Type B pancreatic cell (in vitro differentiated cells): ENCODE data around the gene CPNE1. TPM values are rescaled to one million over a fixed set of nuclear protein-coding genes. Genes with fewer than 3 reads are reported as not detected.
A peak's percentile ranks its signal among the peaks of the same experiment; 100 is the strongest.

Source experiments
- DNase-seq: peaks from one replicate; pipeline ENCODE4 v3.0.0; 2021; ENCODE audit warnings: mixed read lengths; ENCODE audit not compliant: unreplicated experiment; ENCODE audit errors: extremely low spot score
- H3K27ac Mint-ChIP-seq: 2 replicates; pipeline ENCODE4 v1.8.0; 2021; ENCODE audit warnings: mild to moderate bottlenecking, mixed read lengths
- H3K27me3 Mint-ChIP-seq: 2 replicates; pipeline ENCODE4 v1.8.0; 2021; ENCODE audit warnings: mixed read lengths
- H3K36me3 Mint-ChIP-seq: 2 replicates; pipeline ENCODE4 v1.8.0; 2021; ENCODE audit warnings: mixed read lengths
- H3K4me1 Mint-ChIP-seq: one replicate; pipeline ENCODE4 v1.8.0; 2021; ENCODE audit warnings: mixed read lengths; ENCODE audit not compliant: unreplicated experiment
- H3K4me3 Mint-ChIP-seq: 2 replicates; pipeline ENCODE4 v1.8.0; 2021; ENCODE audit warnings: mild to moderate bottlenecking, mixed read lengths
- H3K9me3 Mint-ChIP-seq: 2 replicates; pipeline ENCODE4 v1.8.0; 2021; ENCODE audit warnings: mixed read lengths
- CTCF ChIP-seq: fragments of 200-600 bp; sonication (generic); conservative IDR thresholded peaks from 2 replicates; pipeline ENCODE4 v1.5.0; 2021; ENCODE audit warnings: antibody characterized with exemption, mild to moderate bottlenecking
- total RNA-seq: library from RNA; stranded (reverse); gene quantifications from 2 replicates; pipeline ENCODE4 v1.2.1, GENCODE V29; 2021; ENCODE audit warnings: low replicate concordance

Gene CPNE1
- total RNA-seq, 1 donor from 2014 or later, result 192 TPM

GRCh38 chr20:35600993-35601973 is 63.4 kb downstream of the CPNE1 start:
- no peaks in the 10 kb centered on the region for H3K36me3 Mint-ChIP-seq
- H3K9me3 Mint-ChIP-seq, result no peaks in the 10 kb centered on the region
- peak overlapping the region; percentile 62 for H3K27ac Mint-ChIP-seq
- H3K4me1 Mint-ChIP-seq, result no peaks in the 10 kb centered on the region
- H3K27me3 Mint-ChIP-seq, result peaks cover 75% of the 10 kb centered on the region
- H3K4me3 Mint-ChIP-seq, result peak overlapping the region; percentile 85
- no peak for DNase-seq
- peak; percentile 54 for TF ChIP-seq CTCF

GRCh38 chr20:35600176-35600992 is 64.3 kb downstream of the CPNE1 start:
- TF ChIP-seq CTCF, result no peak
- H3K36me3 Mint-ChIP-seq, result no peaks in the 10 kb centered on the region
- no peaks in the 10 kb centered on the region for H3K9me3 Mint-ChIP-seq
- H3K27me3 Mint-ChIP-seq, result peaks cover 75% of the 10 kb centered on the region
- H3K27ac Mint-ChIP-seq, result no peak overlapping the region
- no peaks in the 10 kb centered on the region for H3K4me1 Mint-ChIP-seq
- DNase-seq, result no peak
- peak overlapping the region; percentile 85 for H3K4me3 Mint-ChIP-seq

GRCh38 chr20:35599776-35600120 is 65.0 kb downstream of the CPNE1 start:
- Mint-ChIP-seq H3K4me3 (no peak overlapping the region), H3K9me3 (no peaks in the 10 kb centered on the region), H3K27me3 (peaks cover 69% of the 10 kb centered on the region), H3K36me3 (no peaks in the 10 kb centered on the region), H3K4me1 (no peaks in the 10 kb centered on the region), H3K27ac (no peak overlapping the region)
- TF ChIP-seq CTCF, result no peak
- DNase-seq, result no peak

GRCh38 chr20:35598899-35599775 is 65.6 kb downstream of the CPNE1 start:
- no peak overlapping the region for H3K27ac Mint-ChIP-seq
- DNase-seq, result no peak
- no peak overlapping the region for H3K4me3 Mint-ChIP-seq
- no peak for TF ChIP-seq CTCF
- peaks cover 73% of the 10 kb centered on the region for H3K27me3 Mint-ChIP-seq
- no peaks in the 10 kb centered on the region for H3K36me3 Mint-ChIP-seq
- H3K4me1 Mint-ChIP-seq, result no peaks in the 10 kb centered on the region
- no peaks in the 10 kb centered on the region for H3K9me3 Mint-ChIP-seq

GRCh38 chr20:35598476-35598875 is 66.2 kb downstream of the CPNE1 start:
- Mint-ChIP-seq H3K4me1 (no peaks in the 10 kb centered on the region), H3K4me3 (no peak overlapping the region), H3K36me3 (no peaks in the 10 kb centered on the region), H3K27ac (no peak overlapping the region), H3K9me3 (no peaks in the 10 kb centered on the region), H3K27me3 (peaks cover 68% of the 10 kb centered on the region)
- DNase-seq, result no peak
- no peak for TF ChIP-seq CTCF
